HG03175 (cell line): ENCODE measurements around the gene GOLGA6A.
"Not testable (repeated sequence)": the region's sequence is repeated elsewhere in the genome, so short reads cannot be mapped to it uniquely, and the experiment has no call there.

Experiments used
- ATAC-seq: cut with Tn5 transposase; IDR thresholded peaks from one replicate; pipeline ENCODE4 v1.9.1; 2021; ENCODE audit warnings: mild to moderate bottlenecking, moderate library complexity; ENCODE audit not compliant: unreplicated experiment

GOLGA6A gene, protein sequence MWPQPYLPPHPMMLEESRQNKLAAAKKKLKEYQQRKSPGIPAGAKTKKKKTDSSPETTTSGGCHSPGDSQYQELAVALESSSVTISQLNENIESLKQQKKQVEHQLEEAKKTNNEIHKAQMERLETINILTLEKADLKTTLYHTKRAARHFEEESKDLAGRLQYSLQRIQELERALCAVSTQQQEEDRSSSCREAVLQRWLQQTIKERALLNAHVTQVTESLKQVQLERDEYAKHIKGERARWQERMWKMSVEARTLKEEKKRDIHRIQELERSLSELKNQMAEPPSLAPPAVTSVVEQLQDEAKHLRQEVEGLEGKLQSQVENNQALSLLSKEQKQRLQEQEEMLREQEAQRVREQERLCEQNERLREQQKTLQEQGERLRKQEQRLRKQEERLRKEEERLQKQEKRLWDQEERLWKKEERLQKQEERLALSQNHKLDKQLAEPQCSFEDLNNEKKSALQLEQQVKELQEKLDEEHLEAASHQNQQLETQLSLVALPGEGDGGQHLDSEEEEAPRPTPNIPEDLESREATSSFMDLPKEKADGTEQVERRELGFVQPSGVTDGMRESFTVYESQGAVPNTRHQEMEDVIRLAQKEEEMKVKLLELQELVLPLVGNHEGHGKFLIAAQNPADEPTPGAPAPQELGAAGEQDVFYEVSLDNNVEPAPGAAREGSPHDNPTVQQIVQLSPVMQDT

DNA sequence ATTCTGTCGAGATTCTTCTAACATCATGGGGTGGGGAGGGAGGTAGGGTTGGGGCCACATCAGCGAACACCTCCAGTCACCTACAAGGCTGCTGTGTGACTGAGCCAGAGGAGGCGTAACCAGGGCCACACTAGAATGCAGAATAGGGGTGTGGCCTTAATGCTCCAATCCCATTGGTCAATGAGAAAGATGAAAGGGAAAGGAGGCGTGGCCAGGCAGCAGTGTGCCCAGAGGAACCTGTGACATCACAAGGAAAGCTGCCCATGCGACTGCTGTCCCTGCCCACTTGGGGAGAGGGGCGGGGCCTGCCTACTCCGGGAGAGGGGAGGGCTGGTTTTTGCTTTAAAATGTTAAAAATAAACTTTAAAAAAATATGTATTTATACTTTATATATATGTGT is at the start of gene GOLGA6A:
TSS of gene GOLGA6A (minus strand) at position 101 of the 400 bp plus-strand sequence. CDS start at position 60, 41 bp downstream.
- ATAC-seq, result not testable (repeated sequence)

DNA sequence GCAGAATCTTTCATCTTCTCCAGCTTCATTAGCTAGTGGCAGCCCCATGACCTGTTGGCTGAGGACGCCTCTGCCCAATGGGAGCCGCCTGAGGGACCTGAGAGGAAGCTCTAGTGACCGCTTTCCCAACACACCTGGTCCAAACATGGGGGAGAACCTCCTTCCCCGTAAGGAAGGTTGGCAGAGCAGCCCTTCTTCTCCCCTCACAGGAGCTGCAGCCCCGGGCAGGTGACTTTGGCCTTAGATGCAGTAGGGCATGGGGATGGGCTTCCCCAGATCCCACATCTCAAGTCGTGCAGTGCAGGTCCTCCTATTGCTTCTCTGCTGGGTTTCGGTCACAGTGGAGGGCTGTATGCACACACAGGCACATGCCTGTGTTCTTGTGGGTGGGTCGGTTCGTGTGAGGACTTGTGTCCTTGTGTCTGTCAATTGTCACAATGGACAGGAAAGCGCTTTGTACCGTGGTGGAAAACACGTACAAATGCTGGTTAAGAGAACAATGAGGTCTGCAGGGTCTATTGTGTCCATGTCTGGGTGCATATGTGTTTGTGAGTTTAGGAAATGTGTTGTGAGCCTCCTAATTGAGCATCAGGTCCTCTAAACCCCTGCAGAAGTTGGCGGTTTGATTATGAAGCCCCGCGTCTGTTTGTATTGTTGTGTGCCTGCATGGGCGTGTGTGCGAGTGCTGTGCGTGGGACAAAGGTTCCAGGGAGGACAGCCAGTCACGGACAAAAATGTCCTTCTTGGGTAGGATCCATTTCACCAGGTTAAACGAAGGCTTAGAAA is 49.5 kb upstream of the GOLGA6A start:
- ATAC-seq, result no peak

DNA sequence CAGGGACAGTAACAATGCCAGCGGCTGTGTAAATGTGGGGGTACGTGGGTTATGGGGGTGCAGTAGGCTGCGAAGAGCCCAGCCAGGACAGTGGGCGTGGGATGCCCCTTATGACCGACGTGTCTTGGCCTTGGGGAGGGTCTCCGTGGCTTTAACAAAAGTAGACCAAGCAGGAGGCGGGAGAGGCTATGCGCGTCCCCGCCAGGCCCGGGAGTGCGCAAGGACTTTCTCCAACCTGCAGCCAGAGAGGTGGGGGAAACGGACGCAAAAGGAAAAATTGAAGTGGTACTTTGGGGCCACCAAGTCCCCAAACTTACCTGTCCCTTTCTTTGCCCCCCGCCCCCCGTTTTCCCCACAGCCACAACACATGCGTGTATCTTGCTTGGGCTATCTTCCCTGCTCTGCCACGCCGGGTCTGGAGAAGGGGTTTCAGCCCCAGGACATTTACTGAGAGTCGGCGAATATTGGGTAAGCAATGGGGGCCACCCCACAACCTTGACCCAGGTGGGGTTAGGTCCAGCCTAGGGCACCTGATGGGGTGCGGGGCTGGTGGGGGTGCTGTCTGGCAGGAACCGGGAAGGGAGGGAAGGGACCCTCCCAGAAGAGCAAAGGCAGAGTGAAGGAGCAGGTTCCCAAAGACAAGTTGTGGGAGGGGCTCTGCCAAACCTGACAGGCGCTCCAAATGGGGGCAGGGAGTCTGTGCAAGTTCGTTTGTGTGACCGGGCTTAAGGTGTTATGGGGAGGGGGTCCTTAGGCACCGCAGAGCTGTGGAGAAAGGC is 48.7 kb upstream of the GOLGA6A start:
- ATAC-seq, result no peak

DNA sequence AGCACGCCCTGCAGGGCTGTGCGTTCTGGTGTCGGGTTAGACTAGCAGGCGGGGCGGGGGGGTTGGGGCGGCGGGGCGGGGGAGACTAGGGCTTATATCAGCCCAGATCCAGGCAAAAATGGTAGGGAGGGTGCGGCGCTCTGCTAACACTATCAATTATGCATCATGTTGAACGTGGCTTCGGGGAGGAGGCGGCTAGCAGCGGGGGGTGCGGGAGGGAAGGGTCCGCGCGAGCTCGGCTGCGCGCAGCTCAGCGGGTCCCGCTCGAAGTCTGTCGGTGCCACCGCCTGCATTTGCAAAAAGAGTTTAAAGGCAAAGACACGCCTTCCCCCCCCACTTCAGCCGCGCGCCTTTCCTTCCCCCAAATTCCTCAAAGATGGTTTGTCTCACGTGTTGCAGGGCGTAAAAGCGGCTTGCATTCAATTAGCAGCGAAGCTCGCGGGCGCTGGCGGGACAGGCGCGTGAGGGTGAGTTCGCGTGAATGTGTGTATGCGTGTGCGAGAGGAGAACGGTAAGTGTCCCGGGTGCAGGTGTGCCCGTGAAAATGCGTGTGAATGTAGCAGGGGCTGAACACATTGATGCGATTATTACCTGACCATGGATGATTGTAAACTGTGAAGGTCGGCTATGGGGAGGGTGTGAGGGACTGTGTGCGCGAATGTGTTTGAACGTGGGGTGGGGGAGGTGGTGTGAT is 48.0 kb upstream of the GOLGA6A start, which contains the start of gene ISLR2:
TSS of gene ISLR2 (plus strand) at position 432 of the 694 bp plus-strand sequence. CDS start 2,169 bp downstream, outside the sequence.
- ATAC-seq, result no peak

DNA sequence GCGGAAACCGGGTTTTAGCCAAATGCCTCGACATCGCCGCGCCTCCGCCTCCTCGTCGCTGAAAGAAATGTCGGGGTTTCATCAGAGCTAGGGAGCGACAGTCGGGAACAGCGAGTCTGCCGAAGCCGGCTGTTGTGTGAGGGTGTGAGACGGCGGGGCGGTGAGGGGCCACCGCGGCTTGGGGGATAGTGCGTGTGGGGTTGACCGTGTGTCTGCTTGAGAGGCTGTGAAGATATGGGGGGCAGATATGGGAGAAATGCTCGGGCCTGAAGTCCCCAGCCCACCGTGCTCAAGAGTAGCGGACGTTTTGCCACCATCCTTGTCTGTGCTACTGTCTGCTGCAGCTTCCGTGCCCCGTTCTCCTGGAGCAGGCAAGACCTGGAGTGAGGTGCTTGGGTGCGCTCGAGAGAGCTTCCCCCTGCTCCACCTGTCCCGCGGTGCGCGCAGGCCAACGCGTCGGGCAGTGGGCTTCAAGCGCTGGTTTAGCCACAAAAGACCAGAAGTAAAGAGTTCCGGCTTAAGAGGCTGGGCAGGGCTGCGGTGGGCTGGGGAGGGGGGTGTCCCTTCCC is 47.3 kb upstream of the GOLGA6A start:
- ATAC-seq, result no peak

DNA sequence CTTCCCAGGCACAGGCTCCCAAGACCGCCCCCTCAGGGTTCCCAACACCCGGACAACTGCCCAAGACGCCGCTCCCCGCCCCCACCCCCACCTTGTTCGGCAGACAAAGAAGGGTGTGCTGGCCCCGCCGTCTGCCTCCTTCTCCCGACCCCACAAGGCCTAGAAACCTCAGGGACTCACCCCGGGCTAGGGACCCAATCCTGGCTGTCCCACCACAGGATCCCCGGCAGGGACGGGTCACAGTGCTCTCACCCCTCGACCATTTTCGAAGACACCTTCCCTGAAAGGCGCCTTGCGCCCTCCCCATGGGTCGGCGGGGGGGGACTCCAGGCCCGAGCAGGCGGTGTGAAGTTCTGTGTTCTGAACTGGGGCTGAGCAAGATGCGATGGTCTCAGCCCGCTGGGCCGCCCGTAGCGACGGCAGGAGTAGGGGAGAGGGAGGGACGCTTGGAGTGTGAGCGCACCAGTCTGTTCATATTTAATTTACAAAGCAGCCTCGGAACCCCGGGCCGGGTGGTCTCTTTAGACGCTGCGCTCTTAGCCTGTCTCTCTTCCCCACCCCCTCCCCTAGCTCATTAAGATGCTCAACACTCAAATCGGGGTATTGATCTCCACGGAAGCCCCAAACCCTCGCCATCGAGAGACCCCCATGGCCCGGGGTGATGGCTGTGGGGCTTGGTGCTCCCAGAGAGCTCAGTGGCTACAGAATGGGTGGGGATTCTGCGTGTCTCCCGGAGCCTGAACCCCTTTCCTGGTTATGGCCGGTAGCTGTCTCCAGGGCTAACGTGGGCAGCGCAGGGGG is 46.6 kb upstream of the GOLGA6A start:
- no peak for ATAC-seq

DNA sequence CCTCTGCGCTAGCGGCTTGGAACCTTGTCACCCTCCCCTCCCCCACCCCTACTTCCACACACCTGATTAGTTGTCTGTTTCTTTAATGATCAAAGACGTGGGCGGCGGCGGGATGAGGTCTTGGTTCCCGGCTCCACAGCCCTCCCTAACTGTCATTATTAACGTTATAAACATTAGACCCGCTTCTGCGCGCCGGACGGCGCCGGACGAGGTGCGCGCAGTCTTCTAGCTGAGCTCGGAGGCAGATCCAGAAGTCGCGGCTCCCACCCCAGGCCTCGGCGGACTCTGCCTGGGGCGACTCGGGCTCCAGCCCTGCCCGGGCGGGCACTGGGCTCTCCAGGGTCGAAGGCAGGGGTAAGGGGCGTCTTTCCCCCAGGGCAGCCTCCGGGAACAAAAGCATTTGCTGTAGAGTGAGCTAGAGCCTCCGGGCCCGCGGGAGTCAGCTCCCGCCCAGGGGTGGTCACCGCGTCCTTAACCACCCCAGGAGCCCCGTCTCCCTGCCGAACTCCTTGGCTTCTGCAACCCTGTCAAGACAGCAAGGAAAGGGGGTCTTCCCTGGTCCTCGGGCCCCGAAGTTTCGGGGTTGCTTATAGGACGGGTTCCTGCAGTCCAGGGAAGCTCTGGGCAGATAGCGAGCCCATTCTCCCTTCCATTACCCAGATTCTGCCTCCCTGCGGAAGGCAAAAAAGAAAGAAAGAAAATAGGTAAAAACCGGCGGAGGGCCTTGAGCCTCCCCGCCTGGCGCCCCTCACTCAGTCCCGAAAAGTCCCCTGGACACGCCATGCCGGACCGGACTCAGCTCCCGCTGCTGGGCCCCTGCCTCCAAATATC is 45.8 kb upstream of the GOLGA6A start:
- no peak for ATAC-seq

DNA sequence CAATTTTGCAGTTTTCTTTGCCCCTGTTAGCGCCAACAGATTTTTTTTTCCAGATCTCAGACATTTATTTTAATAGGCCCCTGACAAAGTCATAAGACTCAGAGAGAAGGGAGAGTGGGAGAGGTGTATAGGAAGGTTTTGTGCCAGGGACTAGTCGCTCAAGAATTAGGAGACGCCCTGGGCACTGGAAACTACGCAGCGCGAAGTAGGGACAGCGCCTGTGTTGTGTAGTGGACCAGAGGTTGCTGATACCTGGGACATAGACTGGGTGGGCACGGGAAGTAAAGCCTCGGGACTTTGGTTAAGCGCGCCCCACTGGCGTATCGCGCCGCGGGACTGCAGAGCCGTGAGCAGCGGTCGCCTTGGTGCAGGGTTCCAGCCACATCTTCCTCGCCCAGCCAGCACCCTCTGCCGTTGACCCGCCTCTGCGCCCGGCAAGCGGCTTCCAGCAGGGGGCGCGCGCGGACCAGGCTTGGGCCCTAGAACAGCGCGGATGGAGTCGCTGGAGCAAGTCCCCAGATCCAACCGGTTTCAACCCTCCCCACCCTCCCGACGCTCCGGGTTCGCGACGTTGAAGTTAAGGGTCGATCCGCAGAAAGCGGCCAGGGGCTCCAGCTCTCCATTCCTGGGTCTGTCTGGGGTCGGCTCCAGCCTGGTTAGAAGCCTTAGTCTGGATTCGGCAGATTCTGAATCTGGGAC is 45.1 kb upstream of the GOLGA6A start:
- ATAC-seq, result peak; percentile 70

DNA sequence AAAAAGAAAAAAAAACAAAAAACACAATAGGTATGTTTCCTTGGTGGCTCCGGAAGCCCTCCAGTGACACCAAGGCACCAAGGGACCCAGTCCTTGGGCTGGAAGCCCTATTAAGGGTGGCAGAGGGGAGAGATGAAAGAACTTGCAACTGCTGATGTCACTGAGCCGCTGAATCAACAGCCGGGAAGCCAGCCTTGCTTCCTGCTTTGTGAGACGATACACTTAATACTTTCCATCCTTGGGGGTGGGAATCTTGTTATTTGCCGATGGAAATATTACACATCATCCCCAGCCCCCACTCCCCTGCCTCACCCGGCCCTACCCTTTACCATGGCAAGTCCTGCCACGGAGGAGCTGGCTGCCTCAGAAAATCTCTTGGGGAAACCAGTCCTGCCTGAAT is 42.4 kb upstream of the GOLGA6A start:
- ATAC-seq, result no peak

DNA sequence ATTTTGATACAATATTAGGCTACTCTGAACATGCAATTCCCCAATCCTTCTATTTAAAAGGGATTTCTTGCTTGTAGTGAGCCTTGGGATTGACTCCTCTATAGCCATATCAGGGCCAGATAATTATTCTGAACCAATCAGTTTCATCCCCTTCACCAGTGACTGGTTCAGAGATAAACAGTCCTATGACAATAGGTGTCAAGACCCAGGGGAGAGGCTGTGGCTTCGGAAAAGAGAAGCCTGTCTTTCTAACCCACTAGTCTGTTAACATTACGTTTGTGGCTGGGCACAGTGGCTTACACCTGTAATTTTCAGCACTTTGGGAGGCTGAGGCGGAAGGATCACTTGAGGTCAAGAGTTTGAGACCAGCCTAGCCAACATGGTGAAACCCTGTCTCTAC is 41.8 kb upstream of the GOLGA6A start:
- ATAC-seq, result no peak

DNA sequence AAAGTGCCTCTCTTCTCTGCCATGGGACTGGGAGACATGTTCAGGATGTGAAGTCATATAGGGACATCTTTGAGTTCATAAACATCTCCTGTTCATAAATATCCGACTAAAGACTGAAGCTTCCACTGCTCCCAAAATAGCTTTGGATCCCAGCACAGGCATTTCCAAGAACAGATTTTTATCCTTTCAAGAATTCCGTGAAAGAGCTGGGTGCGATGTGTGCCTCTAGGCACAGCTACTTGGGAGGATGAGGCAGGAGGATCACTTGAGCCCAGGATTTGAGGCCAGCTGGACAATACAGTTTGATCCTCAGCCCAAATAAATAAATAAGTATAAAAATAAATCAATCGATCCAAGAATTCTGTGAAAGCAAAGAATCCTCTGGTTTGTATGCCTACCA is 41.3 kb upstream of the GOLGA6A start:
- no peak for ATAC-seq

DNA sequence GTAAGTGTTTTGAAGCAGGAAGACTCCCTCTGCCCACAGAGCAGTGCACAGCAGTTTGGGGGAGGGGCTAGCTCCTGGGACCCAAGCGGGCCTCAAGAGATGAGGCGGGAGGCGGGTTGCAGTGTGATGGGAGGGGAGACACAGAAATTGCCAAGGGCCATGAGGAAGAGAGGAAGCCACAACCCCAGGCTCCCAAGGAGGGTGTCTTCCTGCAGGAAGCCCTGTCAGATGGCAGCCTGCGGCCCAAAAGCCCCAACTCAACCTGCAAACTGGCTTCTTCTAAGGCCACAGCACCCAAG is 40.7 kb upstream of the GOLGA6A start:
- no peak for ATAC-seq

DNA sequence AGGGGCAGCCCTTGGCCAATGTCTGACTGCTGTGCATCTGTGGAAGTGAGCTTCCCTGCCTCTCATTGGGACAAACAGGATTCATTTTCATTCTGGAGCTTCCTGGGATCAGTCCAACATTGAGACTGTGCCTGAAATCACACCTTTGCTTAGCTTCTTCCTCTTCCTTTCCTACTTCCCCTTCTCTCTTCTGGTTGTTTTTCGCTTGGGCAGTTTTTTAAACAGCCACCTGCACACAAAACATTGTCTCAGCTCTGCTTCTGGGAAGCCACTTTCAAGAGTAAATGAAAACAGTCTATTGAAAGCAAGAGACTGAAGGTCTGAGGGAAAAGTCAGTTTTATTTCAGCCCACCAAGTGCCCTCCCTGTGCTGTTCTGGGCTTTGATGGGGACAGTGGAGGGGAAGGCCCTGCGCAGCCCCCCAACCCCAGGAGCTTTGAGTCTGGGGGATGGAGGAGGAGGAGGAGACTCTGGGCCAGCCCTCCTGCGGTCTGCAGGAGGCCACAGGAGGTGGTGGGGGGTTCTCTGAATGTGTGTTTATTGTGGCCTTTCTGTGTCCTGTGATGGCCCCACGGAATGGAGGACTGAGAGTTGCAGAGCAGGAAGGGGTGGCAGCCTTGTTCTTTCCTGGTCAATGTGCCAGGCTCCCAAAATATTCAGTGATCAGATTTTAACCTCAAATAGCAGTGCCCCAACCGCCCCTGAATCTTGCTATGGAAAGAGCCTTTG is 40.2 kb upstream of the GOLGA6A start:
- no peak for ATAC-seq

DNA sequence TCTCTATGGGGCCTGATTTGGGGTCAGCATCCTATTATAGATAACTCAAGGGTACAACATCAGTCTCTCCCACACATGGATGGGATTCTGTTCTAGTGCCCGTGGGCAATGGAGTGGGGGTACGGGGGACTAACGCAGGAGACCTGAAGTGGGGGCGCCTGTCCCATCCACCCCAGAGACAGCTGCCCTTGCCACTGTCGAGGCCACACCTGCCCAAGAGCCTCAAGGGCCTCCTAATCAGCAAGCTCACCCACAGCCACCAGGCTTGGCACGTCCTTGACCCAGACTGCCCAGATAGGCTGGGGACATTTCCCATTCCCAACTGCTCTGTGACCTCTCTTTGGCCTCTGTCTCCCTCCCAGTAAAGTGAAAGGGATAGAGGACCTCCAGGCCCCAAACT is 39.5 kb upstream of the GOLGA6A start:
- ATAC-seq, result no peak

DNA sequence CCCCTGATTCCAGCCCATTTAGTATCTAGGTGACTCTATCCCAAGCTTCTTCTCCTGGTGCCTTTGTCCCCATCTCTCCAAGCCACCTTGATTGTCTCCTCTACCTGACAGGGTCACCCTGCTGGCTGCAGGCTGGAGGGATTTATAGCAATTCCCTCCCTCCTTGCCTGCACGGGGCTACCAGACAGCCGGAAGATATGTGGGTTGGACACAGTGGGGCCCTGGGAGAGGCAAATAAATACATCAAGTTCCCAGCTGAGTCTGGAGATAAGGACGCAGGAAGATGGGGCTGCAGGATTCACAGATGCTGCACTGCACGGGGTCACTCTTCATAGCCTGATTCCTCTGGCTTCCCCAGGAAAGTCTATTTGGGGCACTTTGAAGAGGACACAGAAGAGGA is 38.7 kb upstream of the GOLGA6A start:
- ATAC-seq, result no peak

DNA sequence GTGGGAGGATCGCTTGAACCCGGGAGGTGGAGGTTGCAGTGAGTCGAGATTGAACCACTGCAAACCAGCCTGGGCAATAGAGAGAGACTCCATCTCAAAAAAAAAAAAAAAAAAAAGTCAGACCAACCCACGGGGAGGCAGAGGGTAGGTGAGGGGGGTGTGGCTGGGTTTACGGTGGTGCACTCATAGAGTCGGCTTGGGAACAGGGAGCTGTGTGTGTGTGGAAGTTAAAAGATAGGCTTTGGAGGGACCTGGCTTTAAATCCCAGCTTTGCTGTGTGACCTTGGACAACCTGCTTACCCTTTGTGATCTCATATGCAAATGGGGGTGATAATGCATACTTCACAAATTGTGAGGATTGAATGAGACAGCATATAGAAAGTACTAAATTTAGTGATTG is 38.1 kb upstream of the GOLGA6A start:
- no peak for ATAC-seq

DNA sequence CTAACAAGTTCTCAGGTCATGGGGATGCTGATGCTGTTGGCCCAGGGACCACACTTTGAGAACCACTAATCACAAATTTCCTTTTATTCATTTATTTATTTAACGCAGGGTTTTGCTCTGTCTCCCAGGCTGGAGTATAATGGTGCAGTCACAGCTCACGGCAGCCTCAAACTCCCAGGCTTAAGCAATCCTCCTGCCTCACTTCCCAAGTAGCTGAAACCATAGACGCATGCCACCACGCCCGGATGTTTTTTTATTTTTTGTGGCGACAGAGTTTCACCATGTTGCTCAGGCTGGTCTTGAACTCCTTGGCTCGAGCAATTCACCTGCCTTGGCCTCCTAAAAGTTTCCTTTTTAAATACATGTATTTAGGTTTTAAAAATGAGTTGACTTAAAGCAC is 27.4 kb upstream of the GOLGA6A start:
- no peak for ATAC-seq
